DMS79 (cell line): Measurements from ENCODE around the gene WSCD2.

Experiments
- DNase-seq: peaks from one replicate; lab custom pipeline; 2025; lab: John Stamatoyannopoulos, UW

The WSCD2 gene

GRCh38 chr12:108236366-108236765 lies 107.3 kb downstream of the WSCD2 start:
- DNase-seq, result no peak

GRCh38 chr12:108237272-108237671 lies 108.2 kb downstream of the WSCD2 start:
- DNase-seq, result no peak

- no peak for DNase-seq
Measured at GRCh38 chr12:108238474-108238873, 109.4 kb downstream of the WSCD2 start.

GRCh38 chr12:108239378-108239777 lies 110.3 kb downstream of the WSCD2 start:
- no peak for DNase-seq

- DNase-seq, result no peak
Measured at GRCh38 chr12:108240027-108240785, 111.1 kb downstream of the WSCD2 start.

GRCh38 chr12:108240928-108241327 lies 111.8 kb downstream of the WSCD2 start:
- no peak for DNase-seq

- DNase-seq, result no peak
Measured at GRCh38 chr12:108241986-108242703, 113.1 kb downstream of the WSCD2 start.

GRCh38 chr12:108247130-108247529 lies 118.0 kb downstream of the WSCD2 start:
- DNase-seq, result no peak

- no peak for DNase-seq
Measured at GRCh38 chr12:108248011-108248410, 118.9 kb downstream of the WSCD2 start.

- DNase-seq, result no peak
Measured at GRCh38 chr12:108252523-108252922, 123.4 kb downstream of the WSCD2 start.

- DNase-seq, result no peak
Measured at GRCh38 chr12:108253540-108253939, 124.5 kb downstream of the WSCD2 start.

- no peak for DNase-seq
Measured at GRCh38 chr12:108254030-108254429, 124.9 kb downstream of the WSCD2 start.

- DNase-seq, result no peak
Measured at GRCh38 chr12:108254517-108255251, 125.6 kb downstream of the WSCD2 start.

- no peak for DNase-seq
Measured at GRCh38 chr12:108255252-108255602, 126.1 kb downstream of the WSCD2 start.

- no peak for DNase-seq
Measured at GRCh38 chr12:108257004-108257403, 127.9 kb downstream of the WSCD2 start.

GRCh38 chr12:108257610-108258106 lies 128.6 kb downstream of the WSCD2 start:
- no peak for DNase-seq

- DNase-seq, result no peak
Measured at GRCh38 chr12:108260039-108260438, 131.0 kb downstream of the WSCD2 start.

GRCh38 chr12:108260969-108261368 lies 131.9 kb downstream of the WSCD2 start:
- DNase-seq, result no peak

GRCh38 chr12:108265505-108265904 lies 136.4 kb downstream of the WSCD2 start:
- no peak for DNase-seq

GRCh38 chr12:108266131-108266530 lies 137.0 kb downstream of the WSCD2 start:
- DNase-seq, result no peak

- DNase-seq, result no peak
Measured at GRCh38 chr12:108267450-108267849, 138.4 kb downstream of the WSCD2 start.

GRCh38 chr12:108268397-108268796 lies 139.3 kb downstream of the WSCD2 start:
- no peak for DNase-seq

GRCh38 chr12:108269224-108269623 lies 140.1 kb downstream of the WSCD2 start:
- no peak for DNase-seq
